ENCODE results near the gene IGFLR1. TPM values are rescaled to one million over a fixed set of nuclear protein-coding genes. Genes with fewer than 3 reads are reported as not detected.
A peak's percentile ranks its signal among the peaks of the same experiment; 100 is the strongest.

The IGFLR1 gene
- total and polyA plus RNA-seq, 9 of the 15 experiments (the other 6 are each of a cell fraction or from before 2014, with no cell fraction given), result 1.0 to 14.3 (median 4.6) TPM

GRCh38 chr19:35693835-35694599 lies 48.2 kb downstream of the IGFLR1 start (continued):
- TF ChIP-seq BCLAF1 (IDR thresholded peaks at IDR 0.05; ENCODE audit: borderline replicate concordance in 1 of 2, control insufficient read depth in 1 of 2, low read depth in 2 of 2, low read length in 1 of 2), result no peak
- TF ChIP-seq ARID2 (IDR thresholded peaks at IDR 0.05), result peak; percentile 87
- no peak for TF ChIP-seq MAFG (tag; conservative IDR thresholded peaks at IDR 0.05)
- no peak for TF ChIP-seq PHF8 (IDR thresholded peaks at IDR 0.05; ENCODE audit: borderline replicate concordance, low read length)
- 0 out of 2 replicates have a peak, but pooled peaks have one; percentile 23 for TF ChIP-seq NCOA1 (IDR thresholded peaks at IDR 0.05; ENCODE audit: low read depth)
- TF ChIP-seq EHMT2 (IDR thresholded peaks at IDR 0.05), result 0 out of 2 replicates have a peak, but pooled peaks have one; percentile 50
- TF ChIP-seq EP400 (IDR thresholded peaks at IDR 0.05), result peak; percentile 59; the same call in 1 of the 2 replicates
- peak; percentile 59 for TF ChIP-seq VEZF1 (CRISPR knock-in tag; IDR thresholded peaks at IDR 0.05)
- TF ChIP-seq SRSF1 (IDR thresholded peaks at IDR 0.05; ENCODE audit: low read depth, low read length), result no peak
- TF ChIP-seq NFIC (IDR thresholded peaks at IDR 0.05), result peak; percentile 49; the same call in 1 of the 2 replicates
- TF ChIP-seq ELF1 (tag; IDR thresholded peaks at IDR 0.05), result no peak
- TF ChIP-seq RCOR1 (IDR thresholded peaks at IDR 0.05; ENCODE audit: borderline replicate concordance in 1 of 2, low read depth in 2 of 2, low read length in 2 of 2), result peak in 1 of 2 experiments; percentile 71; a peak in 1 of 4 replicates
- no peak for TF ChIP-seq CBX5 (IDR thresholded peaks at IDR 0.05; ENCODE audit: borderline replicate concordance, low read depth)
- peak; percentile 76 for TF ChIP-seq SP1 (CRISPR knock-in tag; IDR thresholded peaks at IDR 0.05)
- 0 out of 2 replicates have a peak, but pooled peaks have one; percentile 31 for TF ChIP-seq ZBTB43 (CRISPR knock-in tag; IDR thresholded peaks at IDR 0.05)
- TF ChIP-seq RNF219 (CRISPR knock-in tag; IDR thresholded peaks at IDR 0.05), result no peak
- TF ChIP-seq MTA1 (IDR thresholded peaks at IDR 0.05; ENCODE audit: borderline replicate concordance), result 0 out of 2 replicates have a peak, but pooled peaks have one; percentile 35
- no peak for TF ChIP-seq HOXB6 (CRISPR knock-in tag; IDR thresholded peaks at IDR 0.05; ENCODE audit: borderline replicate concordance)
- no peak for TF ChIP-seq BMI1 (IDR thresholded peaks at IDR 0.05; ENCODE audit: low read length)
- no peak for TF ChIP-seq ZNF589 (CRISPR knock-in tag; IDR thresholded peaks at IDR 0.05; ENCODE audit: low read depth)
